Effector CD8-positive, alpha-beta T cell (primary cell): ENCODE measurements around the gene ZNF813.
A peak's percentile ranks its signal among the peaks of the same experiment; 100 is the strongest.
"Not testable (repeated sequence)": the region's sequence is repeated elsewhere in the genome, so short reads cannot be mapped to it uniquely, and the experiment has no call there.

ENCODE experiments used
- DNase-seq: peaks from one replicate; lab custom pipeline; 2025; lab: John Stamatoyannopoulos, UW

The ZNF813 gene

DNA sequence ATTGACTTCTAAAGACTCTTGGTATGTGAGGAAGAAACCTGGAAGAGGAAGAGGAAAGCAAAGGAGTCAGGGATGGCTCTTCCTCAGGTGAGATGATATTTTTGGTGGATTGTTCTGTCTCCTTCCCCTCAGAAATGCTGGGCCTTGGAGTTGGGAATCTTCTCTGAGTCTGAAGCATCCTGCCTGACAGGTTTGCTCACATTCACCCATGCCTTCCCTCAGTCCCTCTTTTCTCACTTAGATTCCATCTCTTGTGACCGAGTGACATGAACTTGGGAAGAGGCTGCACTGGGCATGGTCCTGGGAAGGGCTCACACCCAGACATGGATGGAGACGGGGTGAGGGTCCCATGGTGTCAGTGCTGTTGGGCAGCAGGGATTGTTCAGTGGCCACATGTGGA lies 16.2 kb downstream of the ZNF813 start:
- DNase-seq = not testable (repeated sequence)

DNA sequence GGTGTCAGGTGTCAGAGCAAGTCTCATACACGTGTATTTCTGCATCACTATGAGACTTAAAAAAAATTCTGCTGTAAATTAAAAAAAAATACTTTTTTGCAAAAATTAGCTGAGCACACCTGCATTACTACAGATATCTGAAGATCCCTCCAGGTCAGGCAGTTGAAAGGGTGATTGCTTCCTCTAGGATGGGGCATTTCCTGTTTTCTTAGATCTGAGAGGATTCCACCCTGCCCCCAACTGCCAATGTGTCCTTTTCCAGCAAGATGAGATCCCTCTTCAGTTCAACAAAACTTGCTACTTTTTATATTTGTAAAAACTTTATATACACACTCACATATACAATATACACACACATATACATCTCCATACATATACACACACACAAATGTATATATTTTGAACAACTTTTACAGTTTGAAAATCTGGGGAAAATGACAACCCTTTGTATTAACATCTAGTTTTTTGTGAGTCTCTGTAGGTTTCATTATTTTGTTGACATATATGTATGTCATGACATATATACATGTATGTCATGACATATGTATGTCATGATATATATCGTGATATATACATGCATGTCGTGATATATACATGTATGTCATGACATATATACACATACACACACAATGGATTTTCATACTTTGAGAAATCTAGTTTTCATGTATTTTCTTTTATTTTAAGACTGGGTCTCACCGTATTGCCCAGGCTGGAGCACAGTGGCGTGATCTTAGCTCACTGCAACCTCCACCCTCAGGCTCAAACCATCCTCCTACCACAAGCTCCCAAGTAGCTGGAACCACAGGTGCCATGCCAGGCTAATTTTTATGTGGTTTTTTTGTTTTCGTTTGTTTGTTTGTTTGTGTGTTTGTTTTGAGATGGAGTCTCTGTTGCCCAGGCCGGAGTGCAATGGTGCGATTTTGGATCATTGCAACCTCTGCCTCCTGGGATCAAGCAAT lies 17.8 kb downstream of the ZNF813 start:
- DNase-seq = no peak

- no peak for DNase-seq
These were observed 24.6 kb downstream of the ZNF813 start for GRCh38 chr19:53492153-53492552.

DNA sequence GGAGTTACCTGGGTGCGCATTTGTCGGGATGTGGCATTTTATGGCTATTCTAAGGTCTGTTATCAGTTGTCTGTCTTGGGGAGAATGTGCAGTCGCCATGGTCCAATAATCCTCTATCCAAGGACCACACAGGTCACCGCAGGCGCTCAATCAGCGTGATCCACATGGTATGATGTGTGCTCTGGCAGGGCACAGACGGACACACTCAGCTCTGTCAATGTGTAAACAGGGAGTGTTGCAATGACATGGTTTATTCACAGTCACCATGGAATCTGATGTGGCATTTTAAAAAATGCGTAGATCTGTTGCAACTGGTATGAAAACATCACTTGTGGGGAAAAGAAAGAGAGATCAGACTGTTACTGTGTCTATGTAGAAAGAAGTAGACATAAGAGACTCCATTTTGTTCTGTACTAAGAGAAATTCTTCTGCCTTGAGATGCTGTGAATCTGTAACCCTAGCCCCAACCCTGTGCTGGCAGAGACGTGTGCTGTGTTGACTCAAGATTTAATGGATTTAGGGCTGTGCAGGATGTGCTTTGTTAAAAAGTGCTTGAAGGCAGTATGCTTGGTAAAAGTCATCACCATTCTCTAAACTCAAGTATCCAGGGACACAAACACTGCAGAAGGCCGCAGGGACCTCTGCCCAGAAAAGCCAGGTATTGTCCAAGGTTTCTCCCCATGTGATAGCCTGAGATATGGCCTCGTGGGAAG lies 29.9 kb downstream of the ZNF813 start:
- not testable (repeated sequence) for DNase-seq

DNA sequence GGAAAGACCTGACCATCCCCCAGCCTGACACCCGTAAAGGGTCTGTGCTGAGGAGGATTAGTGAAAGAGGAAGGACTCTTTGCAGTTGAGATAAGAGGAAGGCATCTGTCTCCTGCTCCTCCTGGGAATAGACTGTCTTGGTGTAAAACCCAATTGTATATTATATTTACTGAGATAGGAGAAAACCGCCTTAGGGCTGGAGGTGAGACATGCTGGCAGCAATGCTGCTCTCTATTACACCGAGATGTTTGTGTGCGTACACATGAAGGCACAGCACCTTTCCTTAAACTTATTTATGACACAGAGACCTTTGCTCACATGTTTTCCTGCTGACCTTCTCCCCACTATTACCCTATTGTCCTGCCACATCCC lies 30.5 kb downstream of the ZNF813 start:
- not testable (repeated sequence) for DNase-seq

GRCh38 chr19:53503151-53503550 lies 35.6 kb downstream of the ZNF813 start:
- not testable (repeated sequence) for DNase-seq

DNA sequence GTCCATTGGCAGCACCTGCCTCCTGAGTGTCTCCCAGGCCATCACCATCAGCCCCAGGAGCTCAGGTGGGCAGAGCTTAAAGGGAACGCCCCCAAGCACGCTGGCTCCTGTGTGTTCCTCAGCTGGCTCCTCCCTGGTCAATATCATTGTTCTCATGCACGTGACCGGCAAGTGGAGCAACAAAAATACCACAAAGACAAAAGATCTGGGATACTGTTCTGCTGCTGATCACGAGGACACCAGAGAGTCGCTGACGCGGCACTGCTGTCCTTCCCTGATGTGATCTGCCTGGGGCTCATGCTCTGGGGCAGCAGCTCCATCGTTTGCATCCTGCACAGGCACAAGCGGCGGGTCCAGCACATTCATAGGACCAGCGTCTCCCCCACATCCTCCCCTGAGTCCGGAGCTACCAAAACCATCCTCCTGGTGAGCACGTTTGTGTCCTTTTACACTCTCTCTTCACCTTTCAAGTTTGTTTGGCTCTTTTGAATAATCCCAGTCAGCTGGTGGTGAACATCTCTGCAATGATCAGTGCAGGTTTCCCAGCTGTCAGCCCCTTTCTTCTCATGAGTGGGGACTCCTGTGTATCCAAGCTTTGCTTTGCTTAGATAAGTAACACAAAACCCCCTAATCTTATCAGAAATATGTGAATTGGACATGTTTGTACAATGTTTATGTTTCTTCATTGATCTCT lies 36.3 kb downstream of the ZNF813 start:
- DNase-seq = not testable (repeated sequence)

GRCh38 chr19:53504365-53504703 lies 36.8 kb downstream of the ZNF813 start:
- not testable (repeated sequence) for DNase-seq

DNA sequence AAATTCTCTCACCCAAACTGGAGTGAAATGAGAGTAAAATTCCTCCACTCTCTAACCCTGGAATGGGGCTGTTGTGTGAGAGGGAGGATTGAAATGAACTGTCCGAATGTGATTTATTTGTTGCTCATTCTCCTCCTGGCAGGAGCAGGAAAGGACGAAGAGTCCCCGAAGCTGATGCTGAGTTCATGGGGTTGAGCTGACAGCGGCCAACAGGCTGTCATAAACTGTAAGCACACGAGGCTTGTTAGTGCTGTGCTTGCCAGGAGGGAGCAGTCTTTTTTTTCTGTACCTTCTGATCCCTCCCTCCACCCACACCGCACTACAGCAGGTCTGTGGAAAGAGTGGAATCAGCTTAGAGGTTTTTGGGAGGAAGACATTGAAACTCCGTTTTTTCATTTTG lies 37.4 kb downstream of the ZNF813 start:
- no peak for DNase-seq

- DNase-seq = no peak
These were observed 39.2 kb downstream of the ZNF813 start for GRCh38 chr19:53506728-53507127.

GRCh38 chr19:53507523-53508442 lies 40.2 kb downstream of the ZNF813 start:
- no peak for DNase-seq

GRCh38 chr19:53509443-53509842 lies 41.9 kb downstream of the ZNF813 start:
- no peak for DNase-seq

- no peak for DNase-seq
These were observed 42.3 kb downstream of the ZNF813 start for GRCh38 chr19:53509845-53510244.

DNA sequence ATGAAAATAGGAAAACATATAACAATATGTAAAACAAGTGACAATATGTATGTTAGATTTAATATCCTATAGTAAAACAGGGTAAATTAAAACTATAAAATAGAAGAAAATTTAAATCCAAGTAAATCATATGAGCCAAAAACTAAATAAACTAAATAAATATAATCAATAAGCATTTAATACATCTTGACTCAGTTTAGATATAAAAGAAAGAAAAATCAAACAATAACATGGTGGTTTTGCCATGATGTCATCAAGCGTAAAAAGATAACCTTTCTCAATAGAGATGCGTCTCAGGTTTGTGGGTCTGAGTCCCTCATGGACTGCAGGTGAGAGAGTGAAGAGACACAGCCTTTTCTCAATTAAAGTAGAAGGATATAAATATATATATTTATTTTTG lies 43.8 kb downstream of the ZNF813 start:
- no peak for DNase-seq

GRCh38 chr19:53511933-53512374 lies 44.4 kb downstream of the ZNF813 start:
- peak; percentile 13 for DNase-seq

GRCh38 chr19:53515047-53515446 lies 47.5 kb downstream of the ZNF813 start:
- DNase-seq = not testable (repeated sequence)

- no peak for DNase-seq
These were observed 49.7 kb downstream of the ZNF813 start for GRCh38 chr19:53517114-53517741.

DNA sequence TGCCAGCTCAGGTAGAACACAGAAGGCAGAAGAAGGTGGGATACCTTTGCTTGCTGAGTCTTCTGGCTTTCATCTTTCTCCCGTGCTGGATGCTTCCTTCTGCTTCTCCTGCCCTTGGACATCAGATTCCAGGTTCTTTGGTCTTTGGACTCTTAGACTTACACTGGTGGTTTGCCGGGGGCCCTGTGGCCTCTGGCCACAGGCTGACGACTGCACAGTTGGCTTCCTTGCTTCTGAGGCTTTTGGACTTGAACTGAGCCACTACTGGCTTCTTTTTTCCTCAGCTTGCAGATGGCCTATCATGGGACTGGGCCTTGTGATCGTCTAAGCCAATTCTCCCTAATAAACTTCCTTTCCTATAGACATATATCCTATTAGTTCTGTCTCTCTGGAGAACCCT lies 50.6 kb downstream of the ZNF813 start:
- DNase-seq = no peak

DNA sequence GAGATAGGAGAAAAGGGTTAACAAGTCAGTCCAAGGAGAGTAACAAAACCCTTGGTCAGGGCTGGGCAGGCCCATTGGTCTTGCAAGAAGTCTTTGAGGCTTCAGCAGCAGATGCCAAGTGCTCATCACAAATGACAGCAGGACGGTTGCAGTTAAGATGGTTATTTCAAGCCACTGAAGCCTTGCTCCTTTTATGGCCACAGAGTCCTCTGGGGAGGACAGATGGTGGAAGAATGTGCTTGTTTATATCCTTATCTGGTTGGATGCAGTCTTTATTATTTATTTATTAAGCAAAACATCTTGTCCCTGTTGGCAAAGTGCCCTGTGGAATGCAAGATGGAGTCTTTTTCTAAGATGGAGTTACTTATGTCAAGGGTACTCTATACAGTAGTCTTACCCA lies 51.2 kb downstream of the ZNF813 start:
- no peak for DNase-seq

GRCh38 chr19:53519446-53519845 lies 51.9 kb downstream of the ZNF813 start:
- DNase-seq = no peak

GRCh38 chr19:53520163-53520546 lies 52.6 kb downstream of the ZNF813 start:
- no peak for DNase-seq
